Upper lobe of left lung (tissue), 4 donors: Measurements from ENCODE around the gene CUL7.

ENCODE experiments used
- POLR2A ChIP-seq, 4 donors: fragments of 450-650 bp; IDR thresholded peaks; one replicate each; pipeline ENCODE4 v1.5.1; 2016 to 2017; ENCODE audit warnings: antibody characterized with exemption in 4 of 4, mild to moderate bottlenecking in 2 of 4
- TF ChIP-seq, protein P1 (sequence below), 6 experiments: fragments of 450-650 bp in 4 of 6; fragments of 200-600 bp in 2 of 6; sonication (generic) in 2 of 6; IDR thresholded peaks; one replicate each; pipeline ENCODE4 v1.5.1; 2016 to 2019; ENCODE audit warnings: antibody characterized with exemption in 6 of 6

DNA sequence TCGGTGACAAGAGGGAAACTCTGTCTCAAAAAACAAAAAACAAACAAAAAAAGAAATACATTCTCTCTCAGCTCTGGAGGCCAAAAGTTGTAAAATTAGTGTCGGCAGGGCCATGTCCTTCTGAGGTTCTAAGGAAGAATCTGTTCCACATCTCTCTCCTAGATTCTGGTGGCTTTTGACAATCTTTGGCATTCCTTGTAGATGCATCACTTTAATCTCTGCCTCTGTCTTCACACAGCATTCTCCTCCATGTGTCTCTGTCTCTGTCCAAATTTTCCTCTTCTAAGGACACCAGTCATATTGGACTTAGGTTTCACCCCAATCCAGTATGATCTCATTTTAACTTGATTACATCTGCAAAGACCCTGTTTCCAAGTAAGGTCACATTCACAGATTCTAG, 60.2 kb downstream of the CUL7 start:
- TF ChIP-seq POLR2A (IDR thresholded peaks at IDR 0.05): no peak
- TF ChIP-seq, protein P1, sequence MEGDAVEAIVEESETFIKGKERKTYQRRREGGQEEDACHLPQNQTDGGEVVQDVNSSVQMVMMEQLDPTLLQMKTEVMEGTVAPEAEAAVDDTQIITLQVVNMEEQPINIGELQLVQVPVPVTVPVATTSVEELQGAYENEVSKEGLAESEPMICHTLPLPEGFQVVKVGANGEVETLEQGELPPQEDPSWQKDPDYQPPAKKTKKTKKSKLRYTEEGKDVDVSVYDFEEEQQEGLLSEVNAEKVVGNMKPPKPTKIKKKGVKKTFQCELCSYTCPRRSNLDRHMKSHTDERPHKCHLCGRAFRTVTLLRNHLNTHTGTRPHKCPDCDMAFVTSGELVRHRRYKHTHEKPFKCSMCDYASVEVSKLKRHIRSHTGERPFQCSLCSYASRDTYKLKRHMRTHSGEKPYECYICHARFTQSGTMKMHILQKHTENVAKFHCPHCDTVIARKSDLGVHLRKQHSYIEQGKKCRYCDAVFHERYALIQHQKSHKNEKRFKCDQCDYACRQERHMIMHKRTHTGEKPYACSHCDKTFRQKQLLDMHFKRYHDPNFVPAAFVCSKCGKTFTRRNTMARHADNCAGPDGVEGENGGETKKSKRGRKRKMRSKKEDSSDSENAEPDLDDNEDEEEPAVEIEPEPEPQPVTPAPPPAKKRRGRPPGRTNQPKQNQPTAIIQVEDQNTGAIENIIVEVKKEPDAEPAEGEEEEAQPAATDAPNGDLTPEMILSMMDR (IDR thresholded peaks at IDR 0.05): no peak
